ENCODE data around the gene SPO11. TPM values are rescaled to one million over a fixed set of nuclear protein-coding genes. Genes with fewer than 3 reads are reported as not detected.

The SPO11 gene
- total RNA-seq, 3 donors from 2014 or later (not counting 1 experiment from before 2014, with no cell fraction given) = not detected

DNA sequence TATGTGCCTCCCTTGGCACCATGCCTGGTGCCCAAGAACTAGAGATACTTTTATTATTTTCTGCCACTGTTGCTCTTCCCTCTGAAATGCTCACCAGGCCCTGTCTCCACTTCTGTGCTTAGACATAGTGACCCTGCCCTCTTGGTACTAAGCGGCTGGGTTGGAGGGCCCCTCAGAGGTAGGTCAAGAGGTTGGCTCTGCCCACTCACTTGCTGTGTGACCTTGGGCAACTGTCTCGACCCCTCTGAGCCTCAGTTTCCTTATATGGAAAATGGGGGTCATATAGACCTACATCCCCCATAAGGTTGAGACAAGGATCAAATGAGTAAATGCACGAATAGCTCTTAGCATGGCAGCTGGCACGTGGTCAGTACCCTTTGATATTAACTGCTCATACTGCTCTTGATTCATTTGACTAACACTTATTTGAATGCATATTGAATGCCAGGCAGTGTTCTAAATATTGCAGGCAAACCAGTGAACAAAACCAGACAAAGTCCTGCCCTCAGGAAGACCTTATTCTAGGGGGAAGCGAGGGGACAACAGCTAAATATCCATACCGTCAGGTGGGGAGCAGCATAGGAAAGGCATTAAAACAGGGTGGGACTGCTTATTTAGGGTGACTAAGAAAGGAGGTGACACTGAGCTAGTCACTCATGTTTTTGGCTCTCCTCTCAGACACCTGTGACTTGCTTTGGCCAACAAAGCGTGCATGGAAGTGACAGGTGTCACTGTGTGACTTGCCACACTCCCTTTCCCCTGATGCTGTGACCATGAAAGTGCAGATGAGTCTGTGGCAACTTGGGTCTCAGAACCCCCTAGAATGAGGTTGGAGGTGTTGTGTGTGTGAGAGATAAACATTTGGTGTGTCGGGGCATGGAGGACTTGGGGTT is 14.3 kb upstream of the SPO11 start:
- H3K4me1 ChIP-seq (ENCODE audit: control insufficient read depth, insufficient read depth, low read length) = peaks cover 19% of the 10 kb centered on the region
- intact Hi-C loops (cut with micrococcal nuclease) = no loop called here
- H3K4me3 ChIP-seq (ENCODE audit: low read length) = no peak overlapping the region
- DNase-seq = no peak
- H3K36me3 ChIP-seq (ENCODE audit: control insufficient read depth, insufficient read depth, low read length) = no peaks in the 10 kb centered on the region
- no peak overlapping the region for H3K27ac ChIP-seq (ENCODE audit: low read length)
- H3K4me3 Mint-ChIP-seq = no peak overlapping the region
- H3K27me3 Mint-ChIP-seq (ENCODE audit: low read depth in 2 of 2) = peaks cover 18 to 26% of the 10 kb centered on the region in 2 donors
- peaks cover 0 to 25% of the 10 kb centered on the region in 2 donors for H3K4me1 Mint-ChIP-seq
- H3K27ac Mint-ChIP-seq = no peak overlapping the region
- no peaks in the 10 kb centered on the region for H3K36me3 Mint-ChIP-seq
- TF ChIP-seq, protein P1, sequence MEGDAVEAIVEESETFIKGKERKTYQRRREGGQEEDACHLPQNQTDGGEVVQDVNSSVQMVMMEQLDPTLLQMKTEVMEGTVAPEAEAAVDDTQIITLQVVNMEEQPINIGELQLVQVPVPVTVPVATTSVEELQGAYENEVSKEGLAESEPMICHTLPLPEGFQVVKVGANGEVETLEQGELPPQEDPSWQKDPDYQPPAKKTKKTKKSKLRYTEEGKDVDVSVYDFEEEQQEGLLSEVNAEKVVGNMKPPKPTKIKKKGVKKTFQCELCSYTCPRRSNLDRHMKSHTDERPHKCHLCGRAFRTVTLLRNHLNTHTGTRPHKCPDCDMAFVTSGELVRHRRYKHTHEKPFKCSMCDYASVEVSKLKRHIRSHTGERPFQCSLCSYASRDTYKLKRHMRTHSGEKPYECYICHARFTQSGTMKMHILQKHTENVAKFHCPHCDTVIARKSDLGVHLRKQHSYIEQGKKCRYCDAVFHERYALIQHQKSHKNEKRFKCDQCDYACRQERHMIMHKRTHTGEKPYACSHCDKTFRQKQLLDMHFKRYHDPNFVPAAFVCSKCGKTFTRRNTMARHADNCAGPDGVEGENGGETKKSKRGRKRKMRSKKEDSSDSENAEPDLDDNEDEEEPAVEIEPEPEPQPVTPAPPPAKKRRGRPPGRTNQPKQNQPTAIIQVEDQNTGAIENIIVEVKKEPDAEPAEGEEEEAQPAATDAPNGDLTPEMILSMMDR (IDR thresholded peaks at IDR 0.05) = no peak
- WGBS (ENCODE audit: insufficient coverage) = 72% methylated on average over 8 of the region's 8 CpGs
- no peaks in the 10 kb centered on the region for H3K9me3 ChIP-seq (ENCODE audit: control insufficient read depth, insufficient read depth, low read length)
- no peaks in the 10 kb centered on the region for H3K9me3 Mint-ChIP-seq
- no peaks in the 10 kb centered on the region for H3K27me3 ChIP-seq (ENCODE audit: control insufficient read depth, insufficient read depth, low read length)
- ATAC-seq = no peak

DNA sequence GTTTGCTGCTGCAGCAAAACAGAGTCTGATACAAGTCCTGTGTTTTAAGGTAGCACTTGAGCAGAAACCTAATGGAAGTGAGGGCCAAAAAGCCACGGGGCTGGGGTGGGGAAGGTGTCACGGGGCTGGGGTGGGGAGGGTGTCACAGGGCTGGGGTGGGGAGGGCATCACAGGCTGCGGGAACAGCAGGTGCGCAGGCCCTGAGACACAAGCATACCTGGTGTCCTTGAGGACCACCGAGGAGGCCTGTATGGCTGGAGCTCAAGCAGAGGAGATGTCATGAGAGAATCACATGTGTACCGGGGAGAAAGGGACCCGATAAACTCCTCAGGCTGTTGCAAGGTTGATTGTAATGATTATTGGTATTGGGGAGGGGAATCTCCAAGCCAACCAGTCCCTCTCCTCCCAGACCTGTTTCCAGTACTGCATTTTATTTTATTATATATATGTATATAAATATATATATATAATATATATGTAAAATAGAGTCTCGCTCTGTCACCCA is 13.6 kb upstream of the SPO11 start:
- Mint-ChIP-seq H3K27ac (no peak overlapping the region), H3K9me3 (no peaks in the 10 kb centered on the region), H3K4me3 (no peak overlapping the region), H3K36me3 (no peaks in the 10 kb centered on the region), H3K4me1 (peaks cover 0 to 25% of the 10 kb centered on the region in 2 donors), H3K27me3 (ENCODE audit: low read depth in 2 of 2) (peaks cover 19 to 29% of the 10 kb centered on the region in 2 donors)
- H3K4me3 ChIP-seq (ENCODE audit: low read length) = no peak overlapping the region
- no peaks in the 10 kb centered on the region for H3K36me3 ChIP-seq (ENCODE audit: control insufficient read depth, insufficient read depth, low read length)
- TF ChIP-seq, protein P1 (IDR thresholded peaks at IDR 0.05) = no peak
- 69% methylated on average over 6 of the region's 8 CpGs for WGBS (ENCODE audit: insufficient coverage)
- H3K9me3 ChIP-seq (ENCODE audit: control insufficient read depth, insufficient read depth, low read length) = no peaks in the 10 kb centered on the region
- ATAC-seq (no peak), DNase-seq (no peak)
- intact Hi-C loops (cut with micrococcal nuclease) = no loop called here
- no peak overlapping the region for H3K27ac ChIP-seq (ENCODE audit: low read length)
- H3K4me1 ChIP-seq (ENCODE audit: control insufficient read depth, insufficient read depth, low read length) = peaks cover 19% of the 10 kb centered on the region
- no peaks in the 10 kb centered on the region for H3K27me3 ChIP-seq (ENCODE audit: control insufficient read depth, insufficient read depth, low read length)

DNA sequence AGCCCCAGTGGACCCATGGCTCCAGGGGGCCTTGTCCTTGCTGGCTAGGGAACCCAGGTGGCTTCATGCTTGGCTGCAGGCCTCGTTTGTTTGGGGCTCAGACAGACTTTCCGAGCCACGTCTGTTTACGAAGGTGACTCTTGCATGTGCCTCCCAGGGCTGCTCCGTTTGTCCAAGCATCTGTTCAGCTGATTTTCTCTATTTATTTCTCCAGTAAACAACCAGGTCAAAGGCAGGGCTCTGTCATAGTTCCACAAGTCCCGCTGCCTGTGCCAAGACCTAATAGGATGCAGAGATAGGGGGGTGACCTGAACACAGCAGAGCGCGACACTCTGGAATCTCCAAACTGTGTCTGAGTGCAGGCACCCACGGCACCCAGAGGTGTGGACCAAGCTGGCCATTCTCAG is 12.8 kb upstream of the SPO11 start:
- no peak for ATAC-seq
- peaks cover 0 to 25% of the 10 kb centered on the region in 2 donors for H3K4me1 Mint-ChIP-seq
- peaks cover 24 to 36% of the 10 kb centered on the region in 2 donors for H3K27me3 Mint-ChIP-seq (ENCODE audit: low read depth in 2 of 2)
- no peaks in the 10 kb centered on the region for H3K36me3 Mint-ChIP-seq
- 84% methylated on average over 9 of the region's 9 CpGs for WGBS (ENCODE audit: insufficient coverage)
- no peak overlapping the region for H3K4me3 Mint-ChIP-seq
- no peaks in the 10 kb centered on the region for H3K9me3 ChIP-seq (ENCODE audit: control insufficient read depth, insufficient read depth, low read length)
- peaks cover 19% of the 10 kb centered on the region for H3K4me1 ChIP-seq (ENCODE audit: control insufficient read depth, insufficient read depth, low read length)
- no peak overlapping the region for H3K27ac Mint-ChIP-seq
- no peaks in the 10 kb centered on the region for H3K27me3 ChIP-seq (ENCODE audit: control insufficient read depth, insufficient read depth, low read length)
- H3K36me3 ChIP-seq (ENCODE audit: control insufficient read depth, insufficient read depth, low read length) = no peaks in the 10 kb centered on the region
- intact Hi-C loops (cut with micrococcal nuclease) = no loop called here
- no peaks in the 10 kb centered on the region for H3K9me3 Mint-ChIP-seq
- TF ChIP-seq, protein P1 (IDR thresholded peaks at IDR 0.05) = no peak
- no peak for DNase-seq
- no peak overlapping the region for H3K27ac ChIP-seq (ENCODE audit: low read length)
- no peak overlapping the region for H3K4me3 ChIP-seq (ENCODE audit: low read length)

Measured in natural killer cell (primary cell).